Left hindlimb (tissue), 1 donor: Measurements from ENCODE around the gene LCE3E.
"Not testable (repeated sequence)": the region's sequence is repeated elsewhere in the genome, so short reads cannot be mapped to it uniquely, and the experiment has no call there.

ENCODE experiments used
- DNase-seq: peaks from one replicate; pipeline ENCODE4 v3.0.0-alpha.2; 2018

Gene LCE3E

GRCh38 chr1:152566681-152567080 lies at the start of gene LCE3E:
Gene LCE3E, minus strand, starts transcription at chr1:152566780. Its CDS starts 572 bp downstream, at chr1:152566208.
- no peak for DNase-seq

DNA sequence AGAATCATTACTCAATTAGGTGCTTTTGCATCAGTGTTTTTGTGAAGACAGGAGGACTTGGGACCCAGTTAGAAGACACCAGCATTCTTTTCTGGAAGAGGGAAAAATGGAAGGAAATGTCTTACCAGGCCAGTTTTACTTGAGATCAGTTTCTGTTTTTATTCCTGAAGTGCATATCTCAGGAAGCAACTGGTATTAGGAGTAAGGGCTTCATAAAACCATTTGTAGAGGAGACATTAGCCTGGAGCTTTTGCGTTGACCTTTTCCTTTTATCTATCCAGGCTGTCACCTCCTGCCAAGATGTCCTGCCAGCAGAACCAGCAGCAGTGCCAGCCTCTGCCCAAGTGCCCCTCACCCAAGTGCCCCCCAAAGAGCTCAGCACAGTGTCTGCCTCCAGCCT lies 46.9 kb upstream of the LCE3E start, which contains the start of gene LCE3B:
Gene LCE3B (plus strand): TSS at position 301 of the 400 bp plus-strand sequence. CDS start 0 bp downstream, at position 301.
- no peak for DNase-seq

GRCh38 chr1:152599934-152600333 lies 33.4 kb upstream of the LCE3E start, which contains the start of gene LCE3C:
Gene LCE3C, plus strand, starts transcription at chr1:152600234. Its CDS starts 498 bp downstream, at chr1:152600732.
- DNase-seq = no peak

- no peak for DNase-seq
Measured at GRCh38 chr1:152596986-152597385, 30.4 kb upstream of the LCE3E start.

GRCh38 chr1:152585586-152585985 lies 19.0 kb upstream of the LCE3E start:
- DNase-seq = no peak

DNA sequence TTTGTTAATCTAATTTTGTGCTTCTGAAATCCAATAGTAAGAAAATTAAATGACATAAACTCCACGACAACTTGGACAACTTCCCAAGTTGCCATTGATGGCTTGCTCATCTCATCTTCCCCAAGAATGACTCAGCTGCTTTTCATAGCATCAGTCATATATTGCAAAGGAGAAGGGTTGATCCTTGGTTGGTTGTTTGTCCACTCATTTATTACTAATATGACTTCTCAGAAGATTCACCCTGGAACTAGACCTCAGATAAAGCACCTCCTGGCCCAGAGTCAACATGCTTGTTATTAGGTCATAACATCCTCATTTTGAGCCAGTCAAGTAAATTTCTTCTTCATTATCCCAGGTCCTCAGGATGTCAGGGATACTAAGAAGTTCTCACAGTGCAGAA lies 16.1 kb upstream of the LCE3E start:
- DNase-seq = no peak

- DNase-seq = no peak
Measured at GRCh38 chr1:152580433-152580832, 13.9 kb upstream of the LCE3E start, which contains the start of gene LCE3D. Gene LCE3D, minus strand, starts transcription at chr1:152580516. Its CDS starts 580 bp downstream, at chr1:152579936.

- not testable (repeated sequence) for DNase-seq
Measured at GRCh38 chr1:152579526-152579925, 12.9 kb upstream of the LCE3E start.

- DNase-seq = no peak
Measured at GRCh38 chr1:152577168-152577567, 10.6 kb upstream of the LCE3E start.

GRCh38 chr1:152565535-152566215 lies 905 bp downstream of the LCE3E start:
- DNase-seq = no peak

DNA sequence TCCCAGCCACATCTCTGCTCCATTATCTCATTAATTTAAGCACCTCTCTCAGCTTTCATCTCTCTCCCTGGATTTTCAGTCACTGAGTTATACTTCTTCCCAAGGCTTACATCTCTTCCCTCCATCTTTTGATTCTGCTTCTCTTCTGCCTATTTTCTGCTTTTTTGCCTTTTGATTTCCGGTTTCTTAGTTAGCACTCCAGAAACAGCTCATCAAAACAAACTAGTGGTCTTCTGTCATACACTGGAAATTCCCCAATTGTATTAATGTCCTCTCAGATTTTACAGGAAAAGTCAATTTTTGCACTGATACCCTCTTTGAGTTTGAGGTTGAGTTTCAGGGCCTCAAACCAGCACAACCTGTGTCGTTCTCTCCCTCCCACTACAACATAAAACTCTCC lies 1.5 kb downstream of the LCE3E start:
- no peak for DNase-seq

GRCh38 chr1:152548358-152548757 lies 18.2 kb downstream of the LCE3E start:
- DNase-seq = not testable (repeated sequence)

GRCh38 chr1:152546704-152547103 lies 19.9 kb downstream of the LCE3E start:
- no peak for DNase-seq

- no peak for DNase-seq
Measured at GRCh38 chr1:152543820-152544219, 22.8 kb downstream of the LCE3E start.

DNA sequence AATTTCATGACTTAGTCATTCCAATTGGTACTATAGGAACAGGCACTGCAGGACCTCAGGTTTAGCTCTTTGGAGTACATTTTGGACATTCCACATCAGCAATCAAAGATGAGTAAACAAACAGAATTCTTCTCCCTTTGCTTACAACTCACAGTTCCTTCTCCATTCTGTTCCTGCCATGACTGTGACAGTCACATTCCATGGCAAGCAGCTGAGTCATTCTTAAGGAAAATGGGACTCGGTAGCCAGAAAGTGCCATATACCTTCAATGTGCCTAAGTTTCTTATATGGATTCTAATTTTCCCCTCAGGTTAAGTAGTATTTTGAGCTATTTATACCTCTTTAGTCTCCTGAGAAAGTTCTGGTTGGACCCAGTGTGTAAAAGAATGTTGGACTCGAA lies 26.7 kb downstream of the LCE3E start:
- no peak for DNase-seq

DNA sequence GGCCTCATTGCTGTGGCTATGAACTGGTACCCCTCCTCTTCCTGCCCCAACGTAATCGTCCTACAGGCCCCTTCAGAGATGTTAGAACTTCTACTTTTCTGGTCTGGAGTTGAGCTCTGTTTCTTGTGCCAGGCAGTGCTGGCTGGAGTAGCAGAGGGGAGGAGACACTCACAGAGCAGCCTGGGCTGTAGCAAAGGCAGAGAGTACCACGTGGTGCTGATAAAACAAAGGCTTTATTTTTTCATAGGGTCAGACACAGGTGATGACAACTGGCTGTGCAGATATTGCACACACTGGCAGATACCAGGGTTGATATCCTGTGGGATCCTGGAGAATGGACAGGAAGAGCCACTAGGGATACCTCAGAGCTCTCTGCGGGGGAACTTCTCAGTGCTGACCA lies 29.1 kb downstream of the LCE3E start:
- no peak for DNase-seq

GRCh38 chr1:152535774-152536173 lies 30.8 kb downstream of the LCE3E start:
- DNase-seq = no peak

DNA sequence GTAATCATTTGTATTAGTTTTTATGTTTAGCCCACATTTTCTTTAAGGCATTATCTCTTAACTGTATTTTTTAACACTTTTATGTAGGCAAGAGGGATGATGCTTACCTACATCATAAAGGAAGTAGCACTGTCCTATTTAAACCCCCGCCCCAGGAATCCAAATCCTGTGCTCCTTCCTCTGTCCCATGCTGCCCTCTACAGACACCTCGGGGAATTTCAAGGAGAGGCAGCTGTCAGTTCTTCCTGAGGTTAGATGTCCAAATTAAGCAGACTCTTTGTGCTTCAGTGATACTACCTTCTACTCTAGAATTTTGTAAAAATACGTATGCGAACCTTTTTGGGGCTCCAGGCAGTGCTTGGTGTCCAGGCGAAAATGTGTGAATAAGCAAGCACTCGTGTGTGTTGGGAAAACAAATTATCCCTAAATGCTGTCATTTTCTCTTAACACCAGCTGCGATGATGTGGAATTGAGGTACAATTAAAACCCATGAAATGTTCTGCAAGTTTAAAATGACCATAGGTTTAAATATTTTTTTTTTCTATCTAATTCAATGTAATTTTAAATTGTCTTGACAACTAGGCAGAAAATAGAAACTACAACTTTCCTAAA lies 33.1 kb downstream of the LCE3E start:
- DNase-seq = no peak

GRCh38 chr1:152525080-152525641 lies 41.4 kb downstream of the LCE3E start:
- DNase-seq = no peak

- no peak for DNase-seq
Measured at GRCh38 chr1:152520561-152521090, 46.0 kb downstream of the LCE3E start.

GRCh38 chr1:152519851-152520250 lies 46.7 kb downstream of the LCE3E start:
- DNase-seq = no peak

GRCh38 chr1:152517237-152517811 lies 49.3 kb downstream of the LCE3E start:
- DNase-seq = no peak

DNA sequence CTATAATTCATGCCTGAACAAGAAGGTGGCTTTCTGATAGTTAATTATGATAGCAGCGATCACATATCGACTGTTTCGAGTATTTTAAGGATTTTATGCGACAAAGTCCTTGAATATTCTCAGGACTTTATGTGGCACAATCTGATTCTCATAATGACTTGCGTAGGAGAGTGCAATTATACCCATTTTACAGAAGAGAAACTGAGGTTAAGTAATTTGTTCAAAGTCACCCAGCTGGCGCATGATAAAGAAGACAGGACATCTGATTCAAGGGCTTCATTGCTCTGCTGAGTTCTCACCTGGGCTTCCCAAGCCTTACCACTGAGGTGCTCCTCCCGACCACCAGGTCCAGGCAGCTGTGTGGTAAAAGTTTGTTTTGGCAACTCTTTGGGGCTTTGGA lies 50.5 kb downstream of the LCE3E start:
- DNase-seq = no peak
